Neural cell (in vitro differentiated cells): ENCODE results near the gene PPHLN1. TPM values are rescaled to one million over a fixed set of nuclear protein-coding genes. Genes with fewer than 3 reads are reported as not detected.

Experiments used
- H2AFZ ChIP-seq: fragments of 200-600, 300-800 bp; sonication (generic), shearing (Covaris generic); 2 replicates; pipeline ENCODE4 v1.6.0; 2014; ENCODE audit warnings: low read depth, mild to moderate bottlenecking, antibody characterized with exemption, low read length, moderate library complexity
- H3F3A ChIP-seq: fragments of 200-600 bp; shearing (Covaris generic); 2 replicates; pipeline ENCODE4 v1.6.1; 2016; ENCODE audit warnings: mild to moderate bottlenecking, moderate library complexity, mixed read lengths, antibody characterized with exemption, low read length; ENCODE audit not compliant: insufficient read depth, poor library complexity, severe bottlenecking
- H3K27ac ChIP-seq: fragments of 200-600, 300-800 bp; sonication (generic), shearing (Covaris generic); 2 replicates; pipeline ENCODE4 v1.5.1; 2014; ENCODE audit warnings: mild to moderate bottlenecking, low read length, moderate library complexity
- H3K27me3 ChIP-seq: fragments of 300-800, 200-600 bp; sonication (generic), shearing (Covaris generic); 2 replicates; pipeline ENCODE4 v1.6.0; 2014; ENCODE audit warnings: mild to moderate bottlenecking, low read depth, low read length, moderate library complexity; ENCODE audit not compliant: insufficient read depth
- H3K36me3 ChIP-seq: fragments of 300-800, 200-600 bp; sonication (generic), shearing (Covaris generic); 2 replicates; pipeline ENCODE4 v1.5.1; 2014; ENCODE audit warnings: mild to moderate bottlenecking, antibody characterized with exemption, low read length, moderate library complexity; ENCODE audit not compliant: insufficient read depth
- H3K4me2 ChIP-seq: fragments of 300-800, 200-600 bp; sonication (generic), shearing (Covaris generic); 2 replicates; pipeline ENCODE4 v1.6.0; 2014; ENCODE audit warnings: mild to moderate bottlenecking, low read length
- H3K4me3 ChIP-seq: fragments of 300-800, 200-600 bp; sonication (generic), shearing (Covaris generic); 2 replicates; pipeline ENCODE4 v1.5.1; 2014; ENCODE audit warnings: mild to moderate bottlenecking, low read length, moderate library complexity
- H3K79me2 ChIP-seq: fragments of 200-600 bp; shearing (Covaris generic); replicated peaks from 2 replicates; pipeline ENCODE4 v1.6.0; 2014; ENCODE audit warnings: mild to moderate bottlenecking, low read length, moderate library complexity; ENCODE audit not compliant: insufficient read depth
- H3K9ac ChIP-seq: fragments of 300-800, 200-600 bp; sonication (generic), shearing (Covaris generic); 2 replicates; pipeline ENCODE4 v1.6.1; 2016; ENCODE audit warnings: mild to moderate bottlenecking, low read length, mixed read lengths
- H3K9me2 ChIP-seq: fragments of 200-600 bp; shearing (Covaris generic); 2 replicates; pipeline ENCODE4 v1.6.1; 2016; ENCODE audit warnings: mild to moderate bottlenecking, low read length, mixed read lengths; ENCODE audit not compliant: insufficient read depth
- H3K9me3 ChIP-seq: fragments of 200-600, 300-800 bp; sonication (generic), shearing (Covaris generic); 2 replicates; pipeline ENCODE4 v1.6.1; 2016; ENCODE audit warnings: mild to moderate bottlenecking, mixed run types, low read length, moderate library complexity, mixed read lengths
- H4K20me1 ChIP-seq: fragments of 200-600 bp; shearing (Covaris generic); 2 replicates; pipeline ENCODE4 v1.6.1; 2016; ENCODE audit warnings: mild to moderate bottlenecking, mixed run types; ENCODE audit not compliant: insufficient read depth
- CTCF ChIP-seq: fragments of 450-650 bp; IDR thresholded peaks from 2 replicates; pipeline ENCODE4 v1.5.1; 2014; ENCODE audit warnings: antibody characterized with exemption, mild to moderate bottlenecking, moderate library complexity; ENCODE audit not compliant: poor library complexity, severe bottlenecking
- EP300 ChIP-seq: fragments of 450-650 bp; conservative IDR thresholded peaks from 2 replicates; pipeline ENCODE4 v1.6.1; 2014; ENCODE audit warnings: antibody characterized with exemption, mild to moderate bottlenecking, moderate library complexity; ENCODE audit not compliant: poor library complexity, severe bottlenecking
- EZH2 ChIP-seq: fragments of 200-600, 300-800 bp; shearing (Covaris generic), sonication (generic); IDR thresholded peaks from 2 replicates; pipeline ENCODE4 v1.6.1; 2014; ENCODE audit warnings: antibody characterized with exemption, low read length, borderline replicate concordance, mild to moderate bottlenecking; ENCODE audit not compliant: insufficient read depth, poor library complexity, severe bottlenecking
- MXI1 ChIP-seq: fragments of 450-650 bp; conservative IDR thresholded peaks from 2 replicates; pipeline ENCODE4 v1.6.1; 2014; ENCODE audit warnings: antibody characterized with exemption, mild to moderate bottlenecking; ENCODE audit not compliant: poor library complexity, severe bottlenecking
- POLR2AphosphoS5 ChIP-seq: IDR thresholded peaks from 2 replicates; pipeline ENCODE4 v1.6.1; 2012
- RAD21 ChIP-seq: fragments of 450-650 bp; conservative IDR thresholded peaks from 2 replicates; pipeline ENCODE4 v1.6.1; 2014; ENCODE audit warnings: antibody characterized with exemption, mild to moderate bottlenecking, moderate library complexity
- SMC3 ChIP-seq: fragments of 450-650 bp; conservative IDR thresholded peaks from 2 replicates; pipeline ENCODE4 v1.6.1; 2014; ENCODE audit warnings: antibody characterized with exemption, mild to moderate bottlenecking, moderate library complexity; ENCODE audit not compliant: poor library complexity
- TAF1 ChIP-seq: IDR thresholded peaks from 2 replicates; pipeline ENCODE4 v1.6.1; 2012; ENCODE audit warnings: low read depth
- polyA plus RNA-seq: library from polyadenylated mRNA; depleted of rRNA; stranded (reverse); fragments of >200 nt; gene quantifications from 2 replicates; pipeline ENCODE4 v1.2.3, GENCODE V29; 2014
- TF ChIP-seq, protein P1 (sequence below): IDR thresholded peaks from 2 replicates; pipeline ENCODE4 v1.6.1; 2012; ENCODE audit warnings: borderline replicate concordance

The PPHLN1 gene
- polyA plus RNA-seq, 1 donor from 2014 or later, result 192 TPM

DNA sequence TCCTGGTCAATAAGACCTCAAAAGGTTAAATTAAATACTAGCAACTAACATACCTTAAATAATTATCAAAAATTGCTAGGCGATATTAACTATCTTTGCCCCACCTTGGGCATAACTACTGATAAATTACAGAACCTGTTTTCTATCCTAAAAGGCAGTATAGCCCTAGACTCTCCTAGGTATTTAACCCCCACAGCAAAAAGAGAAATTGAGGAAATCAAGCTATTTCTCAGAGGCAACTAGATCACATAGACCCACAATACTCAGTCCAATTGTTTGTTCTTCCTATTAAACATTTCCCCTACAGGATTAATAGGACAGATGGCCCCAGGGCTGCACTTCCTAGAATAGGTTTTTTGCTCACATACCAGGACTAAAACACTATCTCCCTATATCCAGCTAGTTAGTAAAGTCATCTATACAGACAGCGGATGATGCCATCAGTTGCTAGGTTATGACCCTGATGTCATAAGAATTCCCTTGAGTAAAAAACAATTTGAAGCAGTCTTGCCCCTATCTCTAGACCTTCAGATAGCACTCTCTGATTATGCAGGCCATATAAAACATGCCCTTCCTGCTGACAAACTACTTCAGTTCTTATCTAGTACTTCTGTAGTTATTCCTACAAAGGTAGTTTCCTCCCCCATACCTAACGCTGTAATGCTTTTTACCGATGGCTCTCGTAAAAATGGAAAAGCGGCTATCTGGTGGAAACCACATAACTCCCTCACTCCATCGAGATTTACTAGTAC, 118.4 kb downstream of the PPHLN1 start:
- no peak overlapping the region for H3K4me3 ChIP-seq
- no peak for TF ChIP-seq CTCF
- no peak for TF ChIP-seq EP300
- TF ChIP-seq POLR2AphosphoS5, result no peak
- no peak for TF ChIP-seq MXI1
- H3K36me3 ChIP-seq, result peaks cover 22% of the 10 kb centered on the region
- no peaks in the 10 kb centered on the region for H3K79me2 ChIP-seq
- H3K27me3 ChIP-seq, result no peaks in the 10 kb centered on the region
- no peaks in the 10 kb centered on the region for H3F3A ChIP-seq
- no peak overlapping the region for H3K27ac ChIP-seq
- H4K20me1 ChIP-seq, result no peaks in the 10 kb centered on the region
- no peaks in the 10 kb centered on the region for H3K9me3 ChIP-seq
- H3K9me2 ChIP-seq, result no peaks in the 10 kb centered on the region
- H2AFZ ChIP-seq, result no peak overlapping the region
- H3K9ac ChIP-seq, result no peak overlapping the region
- H3K4me2 ChIP-seq, result no peak overlapping the region

- no peaks in the 10 kb centered on the region for H3K79me2 ChIP-seq
- H3K27me3 ChIP-seq, result no peaks in the 10 kb centered on the region
- H3K9me2 ChIP-seq, result no peaks in the 10 kb centered on the region
- H3K4me2 ChIP-seq, result no peak overlapping the region
- H3K27ac ChIP-seq, result no peak overlapping the region
- no peaks in the 10 kb centered on the region for H3K9me3 ChIP-seq
- no peak for TF ChIP-seq POLR2AphosphoS5
- no peak for TF ChIP-seq EP300
- TF ChIP-seq CTCF, result no peak
- no peak for TF ChIP-seq SMC3
- no peak for TF ChIP-seq RAD21
- TF ChIP-seq TAF1, result no peak
- no peak for TF ChIP-seq MXI1
- TF ChIP-seq, protein P1, sequence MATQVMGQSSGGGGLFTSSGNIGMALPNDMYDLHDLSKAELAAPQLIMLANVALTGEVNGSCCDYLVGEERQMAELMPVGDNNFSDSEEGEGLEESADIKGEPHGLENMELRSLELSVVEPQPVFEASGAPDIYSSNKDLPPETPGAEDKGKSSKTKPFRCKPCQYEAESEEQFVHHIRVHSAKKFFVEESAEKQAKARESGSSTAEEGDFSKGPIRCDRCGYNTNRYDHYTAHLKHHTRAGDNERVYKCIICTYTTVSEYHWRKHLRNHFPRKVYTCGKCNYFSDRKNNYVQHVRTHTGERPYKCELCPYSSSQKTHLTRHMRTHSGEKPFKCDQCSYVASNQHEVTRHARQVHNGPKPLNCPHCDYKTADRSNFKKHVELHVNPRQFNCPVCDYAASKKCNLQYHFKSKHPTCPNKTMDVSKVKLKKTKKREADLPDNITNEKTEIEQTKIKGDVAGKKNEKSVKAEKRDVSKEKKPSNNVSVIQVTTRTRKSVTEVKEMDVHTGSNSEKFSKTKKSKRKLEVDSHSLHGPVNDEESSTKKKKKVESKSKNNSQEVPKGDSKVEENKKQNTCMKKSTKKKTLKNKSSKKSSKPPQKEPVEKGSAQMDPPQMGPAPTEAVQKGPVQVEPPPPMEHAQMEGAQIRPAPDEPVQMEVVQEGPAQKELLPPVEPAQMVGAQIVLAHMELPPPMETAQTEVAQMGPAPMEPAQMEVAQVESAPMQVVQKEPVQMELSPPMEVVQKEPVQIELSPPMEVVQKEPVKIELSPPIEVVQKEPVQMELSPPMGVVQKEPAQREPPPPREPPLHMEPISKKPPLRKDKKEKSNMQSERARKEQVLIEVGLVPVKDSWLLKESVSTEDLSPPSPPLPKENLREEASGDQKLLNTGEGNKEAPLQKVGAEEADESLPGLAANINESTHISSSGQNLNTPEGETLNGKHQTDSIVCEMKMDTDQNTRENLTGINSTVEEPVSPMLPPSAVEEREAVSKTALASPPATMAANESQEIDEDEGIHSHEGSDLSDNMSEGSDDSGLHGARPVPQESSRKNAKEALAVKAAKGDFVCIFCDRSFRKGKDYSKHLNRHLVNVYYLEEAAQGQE, result no peak
- TF ChIP-seq EZH2, result no peak
- H3K36me3 ChIP-seq, result peaks cover 22% of the 10 kb centered on the region
- no peak overlapping the region for H2AFZ ChIP-seq
- no peak overlapping the region for H3K9ac ChIP-seq
- no peaks in the 10 kb centered on the region for H3F3A ChIP-seq
- no peak overlapping the region for H3K4me3 ChIP-seq
- H4K20me1 ChIP-seq, result no peaks in the 10 kb centered on the region
Observed at GRCh38 chr12:42445891-42446290, 119.9 kb downstream of the PPHLN1 start.
